SU-DHL-6 (cell line): ENCODE measurements around the gene LRRFIP1.

Source experiments
- EZH2phosphoT487 ChIP-seq: fragments of 200-600 bp; sonication (generic), shearing (Covaris generic); conservative IDR thresholded peaks from 2 replicates; pipeline ENCODE4 v1.6.1; 2018; ENCODE audit warnings: mild to moderate bottlenecking, antibody characterized with exemption, low read length, moderate library complexity, mixed read lengths
- TF ChIP-seq, protein P1 (sequence below): fragments of 200-600 bp; sonication (generic); IDR thresholded peaks from one replicate; pipeline ENCODE4 v1.5.1; 2017; ENCODE audit warnings: antibody characterized with exemption, mild to moderate bottlenecking, low read length, moderate library complexity; ENCODE audit not compliant: insufficient read depth, poor library complexity, severe bottlenecking

DNA sequence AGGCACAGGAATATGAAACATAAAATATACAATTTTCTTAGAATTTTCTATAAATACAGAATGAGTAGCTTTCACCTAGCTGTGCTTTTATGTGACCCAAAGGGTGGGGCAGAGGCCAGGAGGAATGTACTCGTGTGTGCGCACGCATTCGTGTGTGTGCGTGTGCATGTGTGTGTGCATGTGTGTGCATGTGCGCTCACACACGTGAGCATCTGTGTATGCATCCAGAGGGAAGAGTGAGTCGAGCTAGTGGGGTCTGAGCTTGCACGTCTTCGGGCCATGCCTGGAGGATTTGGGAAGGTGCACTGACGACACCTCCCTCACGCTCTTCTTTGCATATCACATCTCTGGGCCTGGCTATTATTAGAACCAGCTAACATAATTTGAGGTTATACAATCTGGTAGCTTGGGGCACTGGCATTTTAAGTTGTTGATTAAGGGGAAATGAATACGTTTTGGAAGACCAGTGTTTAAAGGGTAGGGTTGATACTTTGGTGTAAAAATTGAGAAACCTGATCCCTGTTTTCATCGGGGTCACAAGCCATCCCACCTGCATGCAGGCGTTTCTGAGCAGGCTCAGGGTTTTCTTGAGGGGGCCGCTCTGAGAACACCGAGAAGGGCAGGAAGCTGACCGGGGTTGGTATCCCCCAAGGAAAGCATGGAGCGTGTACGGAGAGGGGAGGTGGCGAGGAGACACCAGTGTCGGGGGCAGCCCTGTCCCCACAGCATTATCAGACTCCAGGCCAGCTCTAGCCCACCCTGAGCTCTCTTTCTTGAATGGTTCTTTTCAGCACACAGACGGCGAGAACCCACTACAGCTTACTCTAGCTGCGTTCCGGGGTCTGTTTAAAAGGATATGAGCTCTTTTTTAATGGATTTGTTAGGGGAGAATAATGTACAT, 85.3 kb downstream of the LRRFIP1 start:
- TF ChIP-seq, protein P1, sequence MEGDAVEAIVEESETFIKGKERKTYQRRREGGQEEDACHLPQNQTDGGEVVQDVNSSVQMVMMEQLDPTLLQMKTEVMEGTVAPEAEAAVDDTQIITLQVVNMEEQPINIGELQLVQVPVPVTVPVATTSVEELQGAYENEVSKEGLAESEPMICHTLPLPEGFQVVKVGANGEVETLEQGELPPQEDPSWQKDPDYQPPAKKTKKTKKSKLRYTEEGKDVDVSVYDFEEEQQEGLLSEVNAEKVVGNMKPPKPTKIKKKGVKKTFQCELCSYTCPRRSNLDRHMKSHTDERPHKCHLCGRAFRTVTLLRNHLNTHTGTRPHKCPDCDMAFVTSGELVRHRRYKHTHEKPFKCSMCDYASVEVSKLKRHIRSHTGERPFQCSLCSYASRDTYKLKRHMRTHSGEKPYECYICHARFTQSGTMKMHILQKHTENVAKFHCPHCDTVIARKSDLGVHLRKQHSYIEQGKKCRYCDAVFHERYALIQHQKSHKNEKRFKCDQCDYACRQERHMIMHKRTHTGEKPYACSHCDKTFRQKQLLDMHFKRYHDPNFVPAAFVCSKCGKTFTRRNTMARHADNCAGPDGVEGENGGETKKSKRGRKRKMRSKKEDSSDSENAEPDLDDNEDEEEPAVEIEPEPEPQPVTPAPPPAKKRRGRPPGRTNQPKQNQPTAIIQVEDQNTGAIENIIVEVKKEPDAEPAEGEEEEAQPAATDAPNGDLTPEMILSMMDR: no peak
- TF ChIP-seq EZH2phosphoT487: no peak
